Prostate gland (tissue), 2 donors: ENCODE measurements around the gene SCNN1A. TPM values are rescaled to one million over a fixed set of nuclear protein-coding genes. Genes with fewer than 3 reads are reported as not detected.

Experiments
- DNase-seq: peaks from one replicate; pipeline ENCODE4 v3.0.0-alpha.2; 2019; ENCODE audit warnings: low spot score
- H3K27ac ChIP-seq, 2 donors: fragments of 200-600 bp; sonication (generic); 2 replicates each; pipeline ENCODE4 v1.5.1; 2017 to 2019
- H3K27me3 ChIP-seq: fragments of 200-600 bp; sonication (generic); replicated peaks from 2 replicates; pipeline ENCODE4 v1.5.1; 2019; ENCODE audit not compliant: insufficient read depth
- H3K36me3 ChIP-seq, 2 donors: fragments of 200-600 bp; sonication (generic); 1 replicate in 1 of 2; 2 replicates in 1 of 2; pipeline versions ENCODE4 v1.5.1 to v1.8.1; 2017 to 2019
- H3K4me1 ChIP-seq: fragments of 200-600 bp; sonication (generic); replicated peaks from 2 replicates; pipeline ENCODE4 v1.5.1; 2019
- H3K4me3 ChIP-seq, 2 donors: fragments of 200-600 bp; sonication (generic); 2 replicates each; pipeline ENCODE4 v1.5.1; 2017 to 2019
- H3K9me3 ChIP-seq: fragments of 200-600 bp; sonication (generic); 2 replicates; pipeline ENCODE4 v1.5.1; 2017
- CTCF ChIP-seq, 4 experiments: fragments of 200-600 bp in 2 of 4; fragments of 450-650 bp in 2 of 4; sonication (generic) in 2 of 4; IDR thresholded peaks; 1 replicate in 3 of 4; 2 replicates in 1 of 4; pipeline ENCODE4 v1.5.1; 2016 to 2019; ENCODE audit warnings: antibody characterized with exemption in 4 of 4, mild to moderate bottlenecking in 2 of 4, moderate library complexity in 2 of 4
- POLR2A ChIP-seq: fragments of 450-650 bp; IDR thresholded peaks from one replicate; pipeline ENCODE4 v1.6.1; 2016; ENCODE audit warnings: antibody characterized with exemption, mild to moderate bottlenecking
- POLR2AphosphoS5 ChIP-seq: sonication (generic); formaldehyde crosslinking; IDR thresholded peaks from one replicate; pipeline ENCODE4 v1.6.1; 2017; ENCODE audit warnings: antibody characterized with exemption
- WGBS: methylation state at CpG from one replicate; pipeline ENCODE4 v1.1.5; 2018; 5-methylcytosine and 5-hydroxymethylcytosine counted together
- intact Hi-C: fragments of 100-400 bp; cut with DNase I; formaldehyde crosslinking; loops from one replicate; pipeline ENCODE4 v1.14.2; 2022
- total RNA-seq, 2 donors: library from RNA; depleted of rRNA; stranded (reverse); fragments of >200 nt; gene quantifications; one replicate each; pipeline ENCODE4 v1.1.0, GENCODE V29; 2016

SCNN1A gene
- total RNA-seq, 2 donors from 2014 or later, result 128 to 211 TPM

- intact Hi-C loops, result loop anchor here (5.0 kb wide), 1 partner anchor 93 kb away; no protein-coding TSS in a partner anchor
- no peaks in the 10 kb centered on the region for H3K27me3 ChIP-seq
- no peaks in the 10 kb centered on the region for H3K4me1 ChIP-seq
- H3K4me3 ChIP-seq, result no peak overlapping the region
- H3K9me3 ChIP-seq, result no peaks in the 10 kb centered on the region
- DNase-seq, result no peak
- WGBS, result 25% methylated on average over 4 of the region's 4 CpGs
- TF ChIP-seq POLR2AphosphoS5, result no peak
- no peak for TF ChIP-seq POLR2A
- no peak for TF ChIP-seq CTCF (IDR thresholded peaks at IDR 0.05)
- H3K36me3 ChIP-seq, result no peaks in the 10 kb centered on the region
- no peak overlapping the region for H3K27ac ChIP-seq
Measured at GRCh38 chr12:6420364-6420763, 45.0 kb upstream of the SCNN1A start.

- DNase-seq, result no peak
- no peak overlapping the region for H3K27ac ChIP-seq
Measured at GRCh38 chr12:6418796-6419195, 43.4 kb upstream of the SCNN1A start.

GRCh38 chr12:6416596-6416995 is 41.2 kb upstream of the SCNN1A start:
- Histone ChIP-seq H3K4me1 (no peaks in the 10 kb centered on the region), H3K9me3 (no peaks in the 10 kb centered on the region), H3K36me3 (no peaks in the 10 kb centered on the region), H3K27ac (no peak overlapping the region), H3K4me3 (no peak overlapping the region), H3K27me3 (no peaks in the 10 kb centered on the region)
- 90% methylated on average over 3 of the region's 3 CpGs for WGBS
- TF ChIP-seq CTCF (IDR thresholded peaks at IDR 0.05) (no peak), POLR2A (no peak), POLR2AphosphoS5 (no peak)
- intact Hi-C loops, result no loop called here
- no peak for DNase-seq

More at GRCh38 chr12:6418796-6419195, 43.4 kb upstream of the SCNN1A start:
- WGBS, result 79% methylated on average over 6 of the region's 6 CpGs
- no peaks in the 10 kb centered on the region for H3K4me1 ChIP-seq
- H3K9me3 ChIP-seq, result no peaks in the 10 kb centered on the region
- H3K27me3 ChIP-seq, result no peaks in the 10 kb centered on the region
- intact Hi-C loops, result no loop called here
- no peak overlapping the region for H3K4me3 ChIP-seq
- TF ChIP-seq POLR2A (no peak), POLR2AphosphoS5 (no peak), CTCF (IDR thresholded peaks at IDR 0.05) (no peak)
- H3K36me3 ChIP-seq, result no peaks in the 10 kb centered on the region

GRCh38 chr12:6407236-6407954 is 32.0 kb upstream of the SCNN1A start:
- Histone ChIP-seq H3K27me3 (no peaks in the 10 kb centered on the region), H3K27ac (no peak overlapping the region), H3K4me1 (no peaks in the 10 kb centered on the region), H3K4me3 (no peak overlapping the region), H3K9me3 (no peaks in the 10 kb centered on the region), H3K36me3 (no peaks in the 10 kb centered on the region)
- TF ChIP-seq POLR2AphosphoS5 (no peak), POLR2A (no peak), CTCF (IDR thresholded peaks at IDR 0.05) (no peak)
- intact Hi-C loops, result no loop called here
- no peak for DNase-seq
- WGBS, result 95% methylated on average over 10 of the region's 10 CpGs

GRCh38 chr12:6405963-6406362 is 30.6 kb upstream of the SCNN1A start:
- TF ChIP-seq POLR2A (no peak), POLR2AphosphoS5 (no peak), CTCF (IDR thresholded peaks at IDR 0.05) (no peak)
- no peaks in the 10 kb centered on the region for H3K9me3 ChIP-seq
- no peaks in the 10 kb centered on the region for H3K4me1 ChIP-seq
- intact Hi-C loops, result no loop called here
- no peak overlapping the region for H3K4me3 ChIP-seq
- WGBS, result 65% methylated on average over 6 of the region's 6 CpGs
- no peak overlapping the region for H3K27ac ChIP-seq
- no peaks in the 10 kb centered on the region for H3K36me3 ChIP-seq
- no peak for DNase-seq
- no peaks in the 10 kb centered on the region for H3K27me3 ChIP-seq
